Dendritic cell treated with granulocyte-macrophage colony-stimulating factor and Interleukin-4, amounts not matched to agents 40 ng/mL and 50 ng/mL, for 4 days (primary cell): ENCODE measurements around the gene ZNF831.

Experiments
- H3K27ac Mint-ChIP-seq: one replicate; pipeline ENCODE4 v1.8.0; 2022; ENCODE audit warnings: mild to moderate bottlenecking, mixed read lengths
- H3K27me3 Mint-ChIP-seq: one replicate; pipeline ENCODE4 v1.8.0; 2022; ENCODE audit warnings: mild to moderate bottlenecking, mixed read lengths
- H3K36me3 Mint-ChIP-seq: one replicate; pipeline ENCODE4 v1.8.0; 2022; ENCODE audit warnings: low read depth, mixed read lengths
- H3K4me1 Mint-ChIP-seq: one replicate; pipeline ENCODE4 v1.8.0; 2022; ENCODE audit warnings: low read depth, mixed read lengths
- H3K4me3 Mint-ChIP-seq: one replicate; pipeline ENCODE4 v1.8.0; 2022; ENCODE audit warnings: mild to moderate bottlenecking, moderate library complexity, mixed read lengths
- H3K9me3 Mint-ChIP-seq: one replicate; pipeline ENCODE4 v1.8.0; 2022; ENCODE audit warnings: mixed read lengths
- intact Hi-C: fragments of 100-400 bp; cut with micrococcal nuclease; formaldehyde crosslinking; loops from one replicate; pipeline ENCODE4 v1.15.0; 2022

ZNF831 gene

GRCh38 chr20:59175002-59175401 is 11.4 kb downstream of the ZNF831 start:
- Mint-ChIP-seq H3K27me3 (peaks cover 5% of the 10 kb centered on the region), H3K36me3 (no peaks in the 10 kb centered on the region), H3K4me3 (no peak overlapping the region), H3K4me1 (no peaks in the 10 kb centered on the region), H3K27ac (no peak overlapping the region), H3K9me3 (no peaks in the 10 kb centered on the region)
- intact Hi-C loops = no loop called here

DNA sequence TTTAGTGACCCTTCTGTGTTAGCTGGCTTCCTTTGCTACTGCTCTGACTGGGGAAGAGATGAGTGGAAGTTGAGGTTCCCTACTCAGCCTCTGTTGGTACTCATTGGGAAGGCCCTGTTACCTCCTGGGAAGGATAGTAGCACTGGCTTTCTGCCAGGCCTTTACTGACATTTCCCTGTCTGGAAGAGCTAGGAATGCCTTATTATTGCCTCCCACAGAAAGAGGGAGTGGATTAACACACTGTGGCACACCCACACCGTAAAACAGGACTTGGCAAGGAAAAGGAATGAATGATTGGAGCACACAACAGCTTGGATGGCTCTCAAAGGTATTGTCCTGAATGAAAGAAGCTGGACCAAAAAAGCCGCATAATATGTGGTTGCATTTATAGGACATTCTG is 12.2 kb downstream of the ZNF831 start:
- H3K27me3 Mint-ChIP-seq = peaks cover 2% of the 10 kb centered on the region
- intact Hi-C loops = no loop called here

DNA sequence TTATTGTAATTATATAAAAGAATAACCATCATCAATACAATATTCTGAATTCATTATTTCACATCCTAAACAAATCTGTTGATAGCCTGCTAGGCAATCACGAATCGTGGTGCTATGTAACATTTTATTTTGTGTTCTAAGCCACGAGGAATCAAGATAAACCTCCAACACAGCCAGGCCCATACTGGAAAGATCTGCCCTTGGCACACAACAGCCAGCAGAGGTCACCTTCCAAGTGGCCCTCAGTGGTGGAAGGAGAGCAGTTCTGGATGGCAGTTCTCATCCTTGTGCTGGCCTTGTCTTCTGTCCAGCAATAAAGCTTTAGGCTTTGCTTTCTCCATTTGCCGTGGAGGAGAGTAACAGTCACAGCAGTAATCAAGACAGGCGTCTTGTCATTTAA is 13.2 kb downstream of the ZNF831 start:
- Mint-ChIP-seq H3K9me3 (no peaks in the 10 kb centered on the region), H3K27me3 (peaks cover 1% of the 10 kb centered on the region), H3K27ac (no peak overlapping the region), H3K36me3 (no peaks in the 10 kb centered on the region), H3K4me3 (no peak overlapping the region), H3K4me1 (no peaks in the 10 kb centered on the region)
- intact Hi-C loops = no loop called here

More for the DNA sequence above, 12.2 kb downstream of the ZNF831 start:
- Mint-ChIP-seq H3K36me3 (no peaks in the 10 kb centered on the region), H3K9me3 (no peaks in the 10 kb centered on the region), H3K4me3 (no peak overlapping the region), H3K4me1 (no peaks in the 10 kb centered on the region), H3K27ac (no peak overlapping the region)

DNA sequence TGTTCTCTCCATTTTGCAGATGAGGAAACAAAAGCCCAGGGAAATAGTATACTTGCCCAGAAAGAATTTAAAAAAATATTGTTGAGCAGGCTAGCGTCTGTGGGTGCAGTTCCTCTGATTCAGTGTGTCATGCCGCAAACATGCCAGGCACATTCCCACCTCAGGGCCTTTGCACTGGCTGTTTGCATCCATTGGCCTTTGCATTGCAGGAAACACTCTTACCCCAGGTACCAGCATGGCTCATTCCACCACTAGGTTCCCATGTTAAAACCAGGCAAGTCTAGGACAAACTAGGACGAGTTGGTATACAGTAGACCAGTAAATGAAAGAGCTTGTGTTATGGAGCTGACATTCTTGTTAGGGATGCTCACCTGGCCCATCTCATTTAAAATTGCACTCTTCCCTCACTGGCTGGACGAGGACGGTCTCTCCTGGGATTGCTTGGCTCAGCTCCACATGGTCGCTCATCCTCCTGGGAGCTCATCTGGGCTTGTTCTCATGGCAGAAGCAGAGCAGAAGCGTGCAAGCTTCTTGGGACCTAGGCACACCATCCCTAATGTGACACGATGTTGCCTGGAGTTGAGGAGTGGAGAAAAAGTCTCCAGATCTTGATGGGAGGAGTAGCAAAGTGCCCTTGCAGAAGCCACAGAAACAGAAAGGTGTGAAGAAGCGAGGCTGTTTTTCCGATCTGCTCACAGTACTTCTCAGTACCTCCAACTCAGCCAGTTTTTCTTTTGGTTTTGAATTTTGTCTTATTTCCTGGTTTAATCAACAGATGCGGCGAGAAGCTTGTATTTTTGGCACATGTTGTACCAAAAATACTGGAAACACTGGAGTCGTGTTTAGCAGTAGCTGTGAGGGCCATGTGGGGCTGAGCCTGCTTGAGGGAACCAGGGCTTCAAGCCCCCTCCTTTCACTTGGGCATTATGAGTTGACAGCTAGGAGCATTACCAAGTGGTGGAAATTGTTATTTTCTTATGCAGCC is 13.9 kb downstream of the ZNF831 start:
- H3K4me3 Mint-ChIP-seq = no peak overlapping the region
- H3K27me3 Mint-ChIP-seq = peaks cover 1% of the 10 kb centered on the region
- no peak overlapping the region for H3K27ac Mint-ChIP-seq
- intact Hi-C loops = no loop called here
- H3K36me3 Mint-ChIP-seq = no peaks in the 10 kb centered on the region
- H3K4me1 Mint-ChIP-seq = no peaks in the 10 kb centered on the region
- no peaks in the 10 kb centered on the region for H3K9me3 Mint-ChIP-seq

DNA sequence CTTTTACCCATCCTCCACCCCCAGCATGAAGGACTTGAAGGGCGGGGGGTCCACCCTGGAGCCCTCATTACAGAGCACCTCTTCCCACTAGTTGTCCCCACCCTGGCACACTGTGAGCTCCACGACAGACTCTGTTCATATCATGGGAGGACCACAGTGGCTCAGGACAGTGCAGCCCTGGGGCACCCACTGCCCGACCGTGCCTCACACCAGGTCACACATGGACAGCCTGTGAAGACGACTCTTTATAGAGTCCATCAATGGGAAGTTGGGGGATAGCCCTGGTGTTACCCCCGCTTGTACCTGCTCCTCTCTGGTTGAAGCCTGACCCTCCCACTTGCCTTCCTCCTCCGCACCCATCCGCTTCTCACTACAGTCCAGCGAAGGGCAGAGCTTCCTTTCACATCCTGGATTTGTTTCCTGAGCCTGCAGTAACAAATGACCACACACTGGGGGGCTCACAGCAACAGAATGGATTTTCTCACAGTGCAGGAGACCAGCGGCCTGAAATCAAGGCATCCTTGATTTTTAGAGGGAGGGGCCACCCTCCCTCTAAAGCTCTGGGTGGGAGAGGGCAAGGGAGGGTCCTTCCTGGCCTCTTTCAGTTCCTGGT is 15.5 kb downstream of the ZNF831 start:
- H3K4me3 Mint-ChIP-seq = no peak overlapping the region
- H3K27ac Mint-ChIP-seq = no peak overlapping the region
- intact Hi-C loops = no loop called here
- no peaks in the 10 kb centered on the region for H3K27me3 Mint-ChIP-seq
- H3K9me3 Mint-ChIP-seq = no peaks in the 10 kb centered on the region
- no peaks in the 10 kb centered on the region for H3K4me1 Mint-ChIP-seq
- no peaks in the 10 kb centered on the region for H3K36me3 Mint-ChIP-seq

- intact Hi-C loops = no loop called here
- no peaks in the 10 kb centered on the region for H3K9me3 Mint-ChIP-seq
- no peaks in the 10 kb centered on the region for H3K27me3 Mint-ChIP-seq
- H3K36me3 Mint-ChIP-seq = no peaks in the 10 kb centered on the region
- H3K27ac Mint-ChIP-seq = no peak overlapping the region
- no peak overlapping the region for H3K4me3 Mint-ChIP-seq
- no peaks in the 10 kb centered on the region for H3K4me1 Mint-ChIP-seq
Measured at GRCh38 chr20:59179988-59180387, 16.4 kb downstream of the ZNF831 start.

DNA sequence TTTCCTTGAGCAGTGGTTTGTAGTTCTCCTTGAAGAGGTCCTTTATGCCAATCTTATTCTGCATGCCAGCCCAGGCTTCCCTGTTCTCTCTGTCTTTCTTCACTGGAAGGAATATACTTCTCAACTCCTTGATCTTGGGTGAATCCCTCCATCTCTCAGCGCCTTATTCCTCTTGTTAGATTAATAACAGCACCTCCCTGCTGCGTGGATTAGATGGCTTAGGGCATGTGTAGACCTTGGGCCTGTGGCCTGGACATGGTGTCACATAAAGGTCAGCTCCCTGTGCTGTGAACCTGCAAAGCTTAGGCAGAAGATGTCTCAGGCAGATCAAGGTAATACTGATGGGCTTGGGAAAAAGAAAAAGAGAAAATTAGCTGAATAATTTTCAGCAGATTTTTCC is 18.3 kb downstream of the ZNF831 start:
- no peaks in the 10 kb centered on the region for H3K9me3 Mint-ChIP-seq
- intact Hi-C loops = no loop called here
- no peaks in the 10 kb centered on the region for H3K4me1 Mint-ChIP-seq
- peaks cover 3% of the 10 kb centered on the region for H3K27me3 Mint-ChIP-seq
- no peaks in the 10 kb centered on the region for H3K36me3 Mint-ChIP-seq
- H3K27ac Mint-ChIP-seq = no peak overlapping the region
- no peak overlapping the region for H3K4me3 Mint-ChIP-seq

- H3K4me1 Mint-ChIP-seq = no peaks in the 10 kb centered on the region
- peaks cover 3% of the 10 kb centered on the region for H3K27me3 Mint-ChIP-seq
- H3K36me3 Mint-ChIP-seq = no peaks in the 10 kb centered on the region
- H3K4me3 Mint-ChIP-seq = no peak overlapping the region
- intact Hi-C loops = no loop called here
- no peak overlapping the region for H3K27ac Mint-ChIP-seq
- no peaks in the 10 kb centered on the region for H3K9me3 Mint-ChIP-seq
Measured at GRCh38 chr20:59182401-59183044, 18.9 kb downstream of the ZNF831 start.

DNA sequence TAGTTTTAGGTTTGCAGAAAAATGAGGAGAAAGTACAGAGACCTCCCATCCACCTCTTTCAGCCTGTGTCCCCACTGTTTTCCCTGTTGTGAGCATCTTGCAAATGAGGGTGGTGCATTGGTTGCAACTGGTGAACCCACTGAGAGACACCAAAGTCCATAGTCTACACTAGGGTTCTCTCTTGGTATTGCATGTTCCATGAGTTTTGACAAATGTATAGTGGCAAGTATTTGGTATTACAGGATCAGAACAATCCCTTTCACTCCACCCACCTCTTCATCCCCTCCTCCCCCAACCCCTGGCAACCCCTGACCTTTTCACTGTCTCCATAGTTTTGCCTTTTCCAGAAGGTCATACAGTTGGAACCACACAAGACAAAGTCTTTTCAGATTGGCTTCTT is 20.1 kb downstream of the ZNF831 start:
- no peak overlapping the region for H3K4me3 Mint-ChIP-seq

DNA sequence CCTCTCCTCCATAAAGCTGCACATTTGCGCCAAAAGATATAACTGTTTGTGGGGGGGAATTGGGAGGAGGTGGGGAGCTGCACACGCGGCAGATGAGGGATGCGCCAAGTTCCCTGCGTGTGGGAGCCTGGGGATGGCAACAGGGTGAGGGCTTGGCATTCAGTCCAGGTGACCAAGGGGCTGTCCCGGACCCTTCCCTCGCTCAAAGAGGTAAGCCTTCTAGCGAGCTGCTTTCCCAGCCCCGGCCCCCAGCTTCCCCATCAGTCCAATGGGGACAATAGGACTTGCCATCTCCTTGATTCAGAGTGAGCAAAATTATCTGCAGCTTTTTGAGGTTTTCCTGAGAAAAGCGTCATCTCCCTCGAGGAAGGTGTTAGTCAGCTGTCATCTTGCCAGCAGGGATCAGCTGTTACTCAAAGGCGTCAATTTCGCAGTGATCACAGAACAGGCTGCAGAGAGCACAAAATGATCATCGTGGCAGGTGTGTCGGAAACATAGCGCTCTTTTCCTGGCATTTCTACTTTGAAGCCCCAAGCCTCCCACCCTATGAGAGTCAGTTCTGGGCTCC is 21.3 kb downstream of the ZNF831 start:
- H3K4me1 Mint-ChIP-seq = no peaks in the 10 kb centered on the region
- H3K9me3 Mint-ChIP-seq = no peaks in the 10 kb centered on the region
- no peak overlapping the region for H3K4me3 Mint-ChIP-seq
- no peaks in the 10 kb centered on the region for H3K36me3 Mint-ChIP-seq
- H3K27ac Mint-ChIP-seq = no peak overlapping the region
- H3K27me3 Mint-ChIP-seq = peaks cover 3% of the 10 kb centered on the region
- intact Hi-C loops = no loop called here

More for the DNA sequence above, 20.1 kb downstream of the ZNF831 start:
- Mint-ChIP-seq H3K27me3 (peaks cover 3% of the 10 kb centered on the region), H3K27ac (no peak overlapping the region), H3K9me3 (no peaks in the 10 kb centered on the region), H3K4me1 (no peaks in the 10 kb centered on the region), H3K36me3 (no peaks in the 10 kb centered on the region)
- intact Hi-C loops = no loop called here

DNA sequence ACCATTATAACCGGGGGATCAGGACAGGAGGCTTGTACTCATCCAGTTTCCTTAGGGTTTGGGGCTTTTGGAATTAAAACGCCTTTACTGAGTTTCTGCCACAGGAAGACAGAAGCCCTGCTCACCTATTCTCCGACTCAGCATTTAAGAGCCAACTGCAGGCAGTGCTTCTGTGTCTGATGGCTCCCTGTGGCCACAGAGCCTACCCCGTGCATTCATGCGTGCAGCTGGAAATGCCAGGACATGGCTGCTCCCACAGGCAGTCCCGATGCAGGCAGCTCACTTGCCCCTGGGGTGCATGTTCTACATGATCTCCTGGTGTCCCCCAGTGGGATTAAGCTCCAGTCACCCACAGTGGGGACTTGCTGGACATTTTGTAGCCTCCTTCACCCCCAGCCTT is 22.2 kb downstream of the ZNF831 start:
- no peak overlapping the region for H3K4me3 Mint-ChIP-seq
- intact Hi-C loops = no loop called here
- no peaks in the 10 kb centered on the region for H3K4me1 Mint-ChIP-seq
- peaks cover 3% of the 10 kb centered on the region for H3K27me3 Mint-ChIP-seq
- H3K27ac Mint-ChIP-seq = no peak overlapping the region
- H3K36me3 Mint-ChIP-seq = no peaks in the 10 kb centered on the region
- H3K9me3 Mint-ChIP-seq = no peaks in the 10 kb centered on the region

GRCh38 chr20:59190466-59190865 is 26.8 kb downstream of the ZNF831 start:
- intact Hi-C loops = no loop called here
- Mint-ChIP-seq H3K4me1 (no peaks in the 10 kb centered on the region), H3K27ac (no peak overlapping the region), H3K27me3 (peaks cover 6% of the 10 kb centered on the region), H3K36me3 (no peaks in the 10 kb centered on the region), H3K4me3 (no peak overlapping the region), H3K9me3 (no peaks in the 10 kb centered on the region)

- H3K4me3 Mint-ChIP-seq = no peak overlapping the region
- no peak overlapping the region for H3K27ac Mint-ChIP-seq
- peaks cover 4% of the 10 kb centered on the region for H3K27me3 Mint-ChIP-seq
- no peaks in the 10 kb centered on the region for H3K4me1 Mint-ChIP-seq
- H3K36me3 Mint-ChIP-seq = no peaks in the 10 kb centered on the region
- intact Hi-C loops = no loop called here
- no peaks in the 10 kb centered on the region for H3K9me3 Mint-ChIP-seq
Measured at GRCh38 chr20:59191036-59191755, 27.6 kb downstream of the ZNF831 start.
